B cell (primary cell): ENCODE data around the gene ITSN2.

ENCODE experiments used
- CTCF ChIP-seq: fragments of 200-600 bp; IDR thresholded peaks from one replicate; pipeline ENCODE4 v1.8.0; 2022; ENCODE audit warnings: antibody characterized with exemption, mild to moderate bottlenecking
- EZH2 ChIP-seq: IDR thresholded peaks from 2 replicates; pipeline ENCODE4 v1.6.1; 2012; ENCODE audit warnings: borderline replicate concordance, low read depth, mild to moderate bottlenecking, moderate library complexity, low read length; ENCODE audit not compliant: insufficient read depth, poor library complexity, severe bottlenecking

GRCh38 chr2:24359129-24360049 is 947 bp downstream of the ITSN2 start:
- TF ChIP-seq CTCF (no peak), EZH2 (no peak)
